CD4-positive, alpha-beta T cell (primary cell): ENCODE data around the gene PPT1. TPM values are rescaled to one million over a fixed set of nuclear protein-coding genes. Genes with fewer than 3 reads are reported as not detected.

ENCODE experiments used
- ATAC-seq: fragments of 200-7000 bp; cut with Tn5 transposase; one replicate; pipeline ENCODE4 v1.10.0; 2022; ENCODE audit warnings: mild to moderate bottlenecking; ENCODE audit not compliant: poor library complexity
- CTCF ChIA-PET: fragments of 350-600 bp; sonication (Branson Sonifier 250); formaldehyde crosslinking; loops from one replicate; lab custom pipeline; 2021; ENCODE audit warnings: antibody characterized with exemption, inconsistent platforms; lab: Charles Lee
- POLR2A ChIA-PET: fragments of 350-600 bp; sonication (Branson Sonifier 250); formaldehyde crosslinking; loops from one replicate; lab custom pipeline; 2021; ENCODE audit warnings: antibody characterized with exemption, inconsistent platforms; lab: Charles Lee
- DNase-seq, 14 experiments: peaks; one replicate each; pipeline ENCODE4 v3.0.0-alpha.2; 2013 to 2020; ENCODE audit warnings: mixed read lengths in 2 of 14
- H3K27ac ChIP-seq, 2 donors: one replicate each; pipeline versions ENCODE4 v1.5.1 to v1.7.0; 2013; ENCODE audit warnings: low read length in 2 of 2, low read depth in 1 of 2, mild to moderate bottlenecking in 1 of 2
- H3K27me3 ChIP-seq, 2 experiments: 1 replicate in 1 of 2; 2 replicates in 1 of 2; pipeline versions ENCODE4 v1.6.1 to v1.7.0; 2013; ENCODE audit warnings: low read length in 2 of 2, control low read depth in 1 of 2, mild to moderate bottlenecking in 1 of 2, moderate library complexity in 1 of 2; ENCODE audit not compliant: insufficient read depth in 2 of 2, control insufficient read depth in 1 of 2
- H3K36me3 ChIP-seq: one replicate; pipeline ENCODE4 v1.6.1; 2013; ENCODE audit warnings: low read length, control low read depth; ENCODE audit not compliant: insufficient read depth
- H3K4me1 ChIP-seq: one replicate; pipeline ENCODE4 v1.6.1; 2013; ENCODE audit warnings: low read length, control low read depth; ENCODE audit not compliant: insufficient read depth
- H3K4me3 ChIP-seq: one replicate; pipeline ENCODE4 v1.5.1; 2013; ENCODE audit warnings: mild to moderate bottlenecking, low read length, moderate library complexity
- H3K9me3 ChIP-seq, 2 experiments: 1 replicate in 1 of 2; 2 replicates in 1 of 2; pipeline versions ENCODE4 v1.6.1 to v1.7.0; 2013; ENCODE audit warnings: low read length in 2 of 2, mild to moderate bottlenecking in 2 of 2, control low read depth in 1 of 2, moderate library complexity in 1 of 2; ENCODE audit not compliant: control insufficient read depth in 1 of 2, insufficient read depth in 1 of 2
- H3K27ac Mint-ChIP-seq: one replicate; pipeline ENCODE4 v1.8.0; 2020; ENCODE audit warnings: mixed read lengths
- H3K27me3 Mint-ChIP-seq: one replicate; pipeline ENCODE4 v1.8.0; 2021; ENCODE audit warnings: mixed read lengths
- H3K36me3 Mint-ChIP-seq: one replicate; pipeline ENCODE4 v1.8.0; 2021; ENCODE audit warnings: low read depth, mixed read lengths
- H3K4me1 Mint-ChIP-seq: one replicate; pipeline ENCODE4 v1.8.0; 2021; ENCODE audit warnings: low read depth, mixed read lengths
- H3K4me3 Mint-ChIP-seq: one replicate; pipeline ENCODE4 v1.8.0; 2020; ENCODE audit warnings: mild to moderate bottlenecking, mixed read lengths
- H3K9me3 Mint-ChIP-seq: one replicate; pipeline ENCODE4 v1.8.0; 2020; ENCODE audit warnings: mixed read lengths
- CTCF ChIP-seq: fragments of 200-600 bp; IDR thresholded peaks from one replicate; pipeline ENCODE4 v1.8.0; 2022; ENCODE audit warnings: antibody characterized with exemption, mild to moderate bottlenecking
- intact Hi-C, 2 experiments: fragments of 100-400 bp; cut with DNase I in 1 of 2; cut with micrococcal nuclease in 1 of 2; formaldehyde crosslinking; loops; one replicate each; pipeline versions ENCODE4 v1.15.1 to v1.9.0; 2023 to 2025; cut with DNase I, micrococcal nuclease
- total RNA-seq, 174 experiments: library from RNA in 2 of 174; stranded (reverse) in 2 of 174; gene quantifications; one replicate each; pipeline ENCODE4 v1.2.3 and lab custom pipeline; 2021 to 2026

The PPT1 gene
- total RNA-seq, 2 experiments from 2014 or later = 31.9 to 34.5 TPM

GRCh38 chr1:40050863-40051262 lies 46.2 kb downstream of the PPT1 start:
- Mint-ChIP-seq H3K4me1 (peaks cover 88% of the 10 kb centered on the region), H3K9me3 (no peaks in the 10 kb centered on the region), H3K27me3 (no peaks in the 10 kb centered on the region), H3K27ac (peak overlapping the region; percentile 95), H3K36me3 (peaks cover 77% of the 10 kb centered on the region), H3K4me3 (peak overlapping the region; percentile 18)
- Histone ChIP-seq H3K4me3 (no peak overlapping the region), H3K27me3 (no peaks in the 10 kb centered on the region), H3K36me3 (peaks cover 48% of the 10 kb centered on the region), H3K27ac (peak overlapping the region; percentile 12 to 27), H3K9me3 (no peaks in the 10 kb centered on the region), H3K4me1 (peaks cover 77% of the 10 kb centered on the region)
- ATAC-seq (no peak), DNase-seq (no peak)
- CTCF ChIA-PET = interaction anchor here (1.1 kb wide), 1 partner anchor 16 kb away, joined by 3 read pairs; no protein-coding TSS in a partner anchor
- POLR2A ChIA-PET = interaction anchor here (0.9 to 3.7 kb wide), 5 partner anchors 10 to 24 kb away, joined by 3 to 28 read pairs (median 8); partner anchors contain the start of gene CAP1
- intact Hi-C loops = no loop called here
- no peak for TF ChIP-seq CTCF

- ATAC-seq (peak; percentile 22), DNase-seq (no peak)
- Histone ChIP-seq H3K36me3 (peaks cover 48% of the 10 kb centered on the region), H3K4me1 (peaks cover 79% of the 10 kb centered on the region), H3K27ac (peak overlapping the region; percentile 29 to 48), H3K9me3 (no peaks in the 10 kb centered on the region), H3K27me3 (no peaks in the 10 kb centered on the region), H3K4me3 (no peak overlapping the region)
- CTCF ChIA-PET = interaction anchor here (0.9 to 1.5 kb wide), 3 partner anchors 10 to 17 kb away, joined by 3 to 4 read pairs (median 3); no protein-coding TSS in a partner anchor
- Mint-ChIP-seq H3K27ac (peak overlapping the region; percentile 95), H3K36me3 (peaks cover 75% of the 10 kb centered on the region), H3K4me3 (peak overlapping the region; percentile 62), H3K27me3 (no peaks in the 10 kb centered on the region), H3K9me3 (no peaks in the 10 kb centered on the region), H3K4me1 (peaks cover 87% of the 10 kb centered on the region)
- intact Hi-C loops = loop anchor here (1.0 to 10.0 kb wide), 2 partner anchors 9 to 645 kb away; partner anchors contain the start of genes CAP1 (in 1 of the 2) and NFYC (in 1 of the 2)
- POLR2A ChIA-PET = interaction anchor here (1.1 to 3.7 kb wide), 5 partner anchors 10 to 25 kb away, joined by 3 to 28 read pairs (median 8); partner anchors contain the start of gene CAP1
- TF ChIP-seq CTCF = no peak
These were observed 47.3 kb downstream of the PPT1 start for GRCh38 chr1:40049725-40050124.

GRCh38 chr1:40047769-40048168 lies 49.3 kb downstream of the PPT1 start:
- peaks cover 75% of the 10 kb centered on the region for H3K4me1 ChIP-seq
- no peaks in the 10 kb centered on the region for H3K27me3 ChIP-seq
- Mint-ChIP-seq H3K27ac (peak overlapping the region; percentile 95), H3K4me3 (peak overlapping the region; percentile 72), H3K36me3 (peaks cover 71% of the 10 kb centered on the region), H3K27me3 (no peaks in the 10 kb centered on the region), H3K9me3 (no peaks in the 10 kb centered on the region), H3K4me1 (peaks cover 83% of the 10 kb centered on the region)
- peak overlapping the region in 1 of 2 donors; percentile 60 for H3K27ac ChIP-seq
- ChIA-PET CTCF (interaction anchor here (1.6 to 1.7 kb wide), 2 partner anchors 10 to 30 kb away, joined by 3 to 4 read pairs; no protein-coding TSS in a partner anchor), POLR2A (interaction anchor here (1.5 to 3.7 kb wide), 3 partner anchors 8 to 12 kb away, joined by 3 to 28 read pairs (median 8); partner anchors contain the start of gene CAP1)
- DNase-seq (peak in 1 of 14 experiments; percentile 21), ATAC-seq (no peak)
- peak overlapping the region; percentile 4 for H3K4me3 ChIP-seq
- no peak for TF ChIP-seq CTCF
- H3K36me3 ChIP-seq = peaks cover 50% of the 10 kb centered on the region
- no peaks in the 10 kb centered on the region for H3K9me3 ChIP-seq
- intact Hi-C loops = loop anchor here in 1 of 2 experiments (10.0 kb wide), 1 partner anchor 647 kb away; the partner anchor contains the start of gene NFYC
